GM23338 (cell line): ENCODE results near the gene C16orf86. TPM values are rescaled to one million over a fixed set of nuclear protein-coding genes. Genes with fewer than 3 reads are reported as not detected.

Source experiments
- ATAC-seq: fragments of 200-7000 bp; cut with Tn5 transposase; 3 replicates; pipeline ENCODE4 v1.9.1; 2020
- DNase-seq: peaks from one replicate; pipeline ENCODE4 v3.0.0-alpha.2; 2015; ENCODE audit warnings: low spot score
- H2AFZ ChIP-seq: fragments of 200-600 bp; sonication (generic); 2 replicates; pipeline ENCODE4 v1.8.0; 2016; ENCODE audit warnings: antibody characterized with exemption, mild to moderate bottlenecking, moderate library complexity
- H3F3A ChIP-seq: fragments of 200-600 bp; sonication (generic); replicated peaks from 2 replicates; pipeline ENCODE4 v1.8.0; 2017; ENCODE audit warnings: antibody characterized with exemption, mixed run types, low read depth
- H3K27ac ChIP-seq: fragments of 200-600 bp; sonication (generic); 2 replicates; pipeline ENCODE4 v1.6.1; 2016; ENCODE audit warnings: low read depth
- H3K27me3 ChIP-seq: fragments of 200-600 bp; sonication (generic); 2 replicates; pipeline ENCODE4 v1.8.0; 2016; ENCODE audit warnings: mild to moderate bottlenecking, mixed run types, moderate library complexity; ENCODE audit not compliant: insufficient read depth
- H3K36me3 ChIP-seq: fragments of 200-600 bp; sonication (generic); 2 replicates; pipeline ENCODE4 v1.8.0; 2016; ENCODE audit warnings: mild to moderate bottlenecking; ENCODE audit not compliant: insufficient read depth
- H3K4me1 ChIP-seq: fragments of 200-600 bp; sonication (generic); 2 replicates; pipeline ENCODE4 v1.8.0; 2016; ENCODE audit warnings: mild to moderate bottlenecking, moderate library complexity; ENCODE audit not compliant: insufficient read depth
- H3K4me2 ChIP-seq: fragments of 200-600 bp; sonication (generic); 2 replicates; pipeline ENCODE4 v1.7.1; 2017; ENCODE audit warnings: mixed run types
- H3K4me3 ChIP-seq: fragments of 200-600 bp; sonication (generic); 2 replicates; pipeline ENCODE4 v1.6.1; 2016; ENCODE audit warnings: mixed run types
- H3K79me2 ChIP-seq: fragments of 200-600 bp; sonication (generic); replicated peaks from 2 replicates; pipeline ENCODE4 v1.8.0; 2017; ENCODE audit warnings: mild to moderate bottlenecking; ENCODE audit not compliant: insufficient read depth
- H3K9me2 ChIP-seq: fragments of 200-600 bp; sonication (generic); 2 replicates; pipeline ENCODE4 v1.8.0; 2017; ENCODE audit not compliant: insufficient read depth
- H4K20me1 ChIP-seq: fragments of 200-600 bp; sonication (generic); replicated peaks from 2 replicates; pipeline ENCODE4 v1.8.0; 2017; ENCODE audit warnings: mild to moderate bottlenecking; ENCODE audit not compliant: insufficient read depth
- H3K27ac Mint-ChIP-seq: 2 replicates; pipeline ENCODE4 v1.8.0; 2020; ENCODE audit warnings: inconsistent platforms, mild to moderate bottlenecking, moderate library complexity, mixed read lengths
- H3K27me3 Mint-ChIP-seq: 3 replicates; pipeline ENCODE4 v1.8.0; 2022; ENCODE audit warnings: low read depth, mild to moderate bottlenecking, moderate library complexity, mixed read lengths, inconsistent platforms; ENCODE audit not compliant: insufficient read depth, poor library complexity
- H3K36me3 Mint-ChIP-seq: 3 replicates; pipeline ENCODE4 v1.8.0; 2021; ENCODE audit warnings: low read depth, mild to moderate bottlenecking, inconsistent platforms, moderate library complexity, mixed read lengths
- H3K4me1 Mint-ChIP-seq: 3 replicates; pipeline ENCODE4 v1.8.0; 2020; ENCODE audit warnings: mild to moderate bottlenecking, inconsistent platforms, mixed read lengths
- H3K4me3 Mint-ChIP-seq: 3 replicates; pipeline ENCODE4 v1.8.0; 2021; ENCODE audit warnings: moderate library complexity, mild to moderate bottlenecking, inconsistent platforms, mixed read lengths
- H3K9me3 Mint-ChIP-seq: 3 replicates; pipeline ENCODE4 v1.8.0; 2020; ENCODE audit warnings: moderate library complexity, mild to moderate bottlenecking, inconsistent platforms, mixed read lengths
- CREB1 ChIP-seq: fragments of 250-450 bp; sonication (Bioruptor Pico); IDR thresholded peaks from 2 replicates; pipeline ENCODE4 v1.5.0; 2020; ENCODE audit warnings: low read depth, mild to moderate bottlenecking, moderate library complexity
- EZH2 ChIP-seq: fragments of 200-600 bp; sonication (generic); IDR thresholded peaks from one replicate; pipeline ENCODE4 v1.8.0; 2017; ENCODE audit warnings: antibody characterized with exemption, mild to moderate bottlenecking, low read depth; ENCODE audit not compliant: unreplicated experiment
- EZH2phosphoT487 ChIP-seq: fragments of 200-600 bp; sonication (generic); IDR thresholded peaks from one replicate; pipeline ENCODE4 v1.8.1; 2018; ENCODE audit warnings: antibody characterized with exemption; ENCODE audit not compliant: unreplicated experiment
- ZNF114 ChIP-seq: fragments of 250-450 bp; sonication (Bioruptor Pico); IDR thresholded peaks from 2 replicates; pipeline ENCODE4 v1.5.0; 2020; ENCODE audit warnings: mild to moderate bottlenecking, moderate library complexity
- polyA plus RNA-seq: library from polyadenylated mRNA; unstranded; fragments of >200 nt; fragmentation: Nextera tagmentation; extraction: Ambion mirVana; gene quantifications from 2 replicates; pipeline ENCODE4 v1.2.1, GENCODE V29; 2016
- total RNA-seq: library from RNA; depleted of rRNA; stranded (reverse); fragments of >200 nt; shearing (Covaris generic); gene quantifications from 2 replicates; pipeline ENCODE4 v1.2.3, GENCODE V29; 2014
- TF ChIP-seq, protein P1 (sequence below), 2 experiments: fragments of 200-600 bp in 1 of 2; sonication (generic) in 1 of 2; conservative IDR thresholded peaks; 2 replicates each; pipeline versions ENCODE4 v1.5.1 to v1.6.1; 2016 to 2017; ENCODE audit warnings: antibody characterized with exemption in 2 of 2, low read depth in 2 of 2, mild to moderate bottlenecking in 2 of 2, moderate library complexity in 1 of 2
- TF ChIP-seq, protein P2 (sequence below): IDR thresholded peaks from one replicate; pipeline ENCODE4 v1.6.1; 2018; ENCODE audit warnings: antibody characterized with exemption; ENCODE audit not compliant: unreplicated experiment
- TF ChIP-seq, protein P3 (sequence below): fragments of 250-450 bp; sonication (Bioruptor Pico); IDR thresholded peaks from 2 replicates; pipeline ENCODE4 v1.5.0; 2020; ENCODE audit warnings: mild to moderate bottlenecking, moderate library complexity

C16orf86 gene
- total and polyA plus RNA-seq, 2 experiments from 2014 or later = 0.87 to 1.1 TPM

DNA sequence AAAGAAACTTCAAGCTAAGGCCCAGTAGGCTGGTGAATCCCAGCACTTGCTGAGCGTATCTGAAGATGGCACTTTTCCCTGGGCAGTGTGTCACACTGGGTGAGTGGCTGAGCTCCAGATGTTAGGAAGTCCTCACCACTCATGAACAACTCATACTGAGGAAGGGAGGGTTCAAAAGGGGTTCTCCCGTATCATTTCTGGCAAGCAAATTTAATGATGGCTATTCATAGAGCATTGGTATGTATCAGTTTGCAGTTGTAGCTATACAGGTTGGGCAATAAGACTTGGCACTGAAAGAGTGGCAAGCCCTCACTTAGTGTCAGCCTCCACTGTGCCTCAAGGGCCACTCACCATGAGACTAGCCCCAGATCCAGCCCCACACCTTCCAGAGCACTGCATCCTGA, 41.8 kb downstream of the C16orf86 start:
- no peak overlapping the region for H2AFZ ChIP-seq
- H3K4me2 ChIP-seq = peak overlapping the region; percentile 42
- TF ChIP-seq CREB1 (CRISPR knock-in tag) = no peak
- TF ChIP-seq EZH2phosphoT487 = no peak
- TF ChIP-seq EZH2 = no peak
- TF ChIP-seq, protein P1, sequence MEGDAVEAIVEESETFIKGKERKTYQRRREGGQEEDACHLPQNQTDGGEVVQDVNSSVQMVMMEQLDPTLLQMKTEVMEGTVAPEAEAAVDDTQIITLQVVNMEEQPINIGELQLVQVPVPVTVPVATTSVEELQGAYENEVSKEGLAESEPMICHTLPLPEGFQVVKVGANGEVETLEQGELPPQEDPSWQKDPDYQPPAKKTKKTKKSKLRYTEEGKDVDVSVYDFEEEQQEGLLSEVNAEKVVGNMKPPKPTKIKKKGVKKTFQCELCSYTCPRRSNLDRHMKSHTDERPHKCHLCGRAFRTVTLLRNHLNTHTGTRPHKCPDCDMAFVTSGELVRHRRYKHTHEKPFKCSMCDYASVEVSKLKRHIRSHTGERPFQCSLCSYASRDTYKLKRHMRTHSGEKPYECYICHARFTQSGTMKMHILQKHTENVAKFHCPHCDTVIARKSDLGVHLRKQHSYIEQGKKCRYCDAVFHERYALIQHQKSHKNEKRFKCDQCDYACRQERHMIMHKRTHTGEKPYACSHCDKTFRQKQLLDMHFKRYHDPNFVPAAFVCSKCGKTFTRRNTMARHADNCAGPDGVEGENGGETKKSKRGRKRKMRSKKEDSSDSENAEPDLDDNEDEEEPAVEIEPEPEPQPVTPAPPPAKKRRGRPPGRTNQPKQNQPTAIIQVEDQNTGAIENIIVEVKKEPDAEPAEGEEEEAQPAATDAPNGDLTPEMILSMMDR (conservative IDR thresholded peaks at IDR 0.05; ENCODE audit: low read depth in 2 of 2) = no peak
- TF ChIP-seq, protein P2, sequence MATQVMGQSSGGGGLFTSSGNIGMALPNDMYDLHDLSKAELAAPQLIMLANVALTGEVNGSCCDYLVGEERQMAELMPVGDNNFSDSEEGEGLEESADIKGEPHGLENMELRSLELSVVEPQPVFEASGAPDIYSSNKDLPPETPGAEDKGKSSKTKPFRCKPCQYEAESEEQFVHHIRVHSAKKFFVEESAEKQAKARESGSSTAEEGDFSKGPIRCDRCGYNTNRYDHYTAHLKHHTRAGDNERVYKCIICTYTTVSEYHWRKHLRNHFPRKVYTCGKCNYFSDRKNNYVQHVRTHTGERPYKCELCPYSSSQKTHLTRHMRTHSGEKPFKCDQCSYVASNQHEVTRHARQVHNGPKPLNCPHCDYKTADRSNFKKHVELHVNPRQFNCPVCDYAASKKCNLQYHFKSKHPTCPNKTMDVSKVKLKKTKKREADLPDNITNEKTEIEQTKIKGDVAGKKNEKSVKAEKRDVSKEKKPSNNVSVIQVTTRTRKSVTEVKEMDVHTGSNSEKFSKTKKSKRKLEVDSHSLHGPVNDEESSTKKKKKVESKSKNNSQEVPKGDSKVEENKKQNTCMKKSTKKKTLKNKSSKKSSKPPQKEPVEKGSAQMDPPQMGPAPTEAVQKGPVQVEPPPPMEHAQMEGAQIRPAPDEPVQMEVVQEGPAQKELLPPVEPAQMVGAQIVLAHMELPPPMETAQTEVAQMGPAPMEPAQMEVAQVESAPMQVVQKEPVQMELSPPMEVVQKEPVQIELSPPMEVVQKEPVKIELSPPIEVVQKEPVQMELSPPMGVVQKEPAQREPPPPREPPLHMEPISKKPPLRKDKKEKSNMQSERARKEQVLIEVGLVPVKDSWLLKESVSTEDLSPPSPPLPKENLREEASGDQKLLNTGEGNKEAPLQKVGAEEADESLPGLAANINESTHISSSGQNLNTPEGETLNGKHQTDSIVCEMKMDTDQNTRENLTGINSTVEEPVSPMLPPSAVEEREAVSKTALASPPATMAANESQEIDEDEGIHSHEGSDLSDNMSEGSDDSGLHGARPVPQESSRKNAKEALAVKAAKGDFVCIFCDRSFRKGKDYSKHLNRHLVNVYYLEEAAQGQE = no peak
- no peak for TF ChIP-seq ZNF114 (CRISPR knock-in tag)
- TF ChIP-seq, protein P3, sequence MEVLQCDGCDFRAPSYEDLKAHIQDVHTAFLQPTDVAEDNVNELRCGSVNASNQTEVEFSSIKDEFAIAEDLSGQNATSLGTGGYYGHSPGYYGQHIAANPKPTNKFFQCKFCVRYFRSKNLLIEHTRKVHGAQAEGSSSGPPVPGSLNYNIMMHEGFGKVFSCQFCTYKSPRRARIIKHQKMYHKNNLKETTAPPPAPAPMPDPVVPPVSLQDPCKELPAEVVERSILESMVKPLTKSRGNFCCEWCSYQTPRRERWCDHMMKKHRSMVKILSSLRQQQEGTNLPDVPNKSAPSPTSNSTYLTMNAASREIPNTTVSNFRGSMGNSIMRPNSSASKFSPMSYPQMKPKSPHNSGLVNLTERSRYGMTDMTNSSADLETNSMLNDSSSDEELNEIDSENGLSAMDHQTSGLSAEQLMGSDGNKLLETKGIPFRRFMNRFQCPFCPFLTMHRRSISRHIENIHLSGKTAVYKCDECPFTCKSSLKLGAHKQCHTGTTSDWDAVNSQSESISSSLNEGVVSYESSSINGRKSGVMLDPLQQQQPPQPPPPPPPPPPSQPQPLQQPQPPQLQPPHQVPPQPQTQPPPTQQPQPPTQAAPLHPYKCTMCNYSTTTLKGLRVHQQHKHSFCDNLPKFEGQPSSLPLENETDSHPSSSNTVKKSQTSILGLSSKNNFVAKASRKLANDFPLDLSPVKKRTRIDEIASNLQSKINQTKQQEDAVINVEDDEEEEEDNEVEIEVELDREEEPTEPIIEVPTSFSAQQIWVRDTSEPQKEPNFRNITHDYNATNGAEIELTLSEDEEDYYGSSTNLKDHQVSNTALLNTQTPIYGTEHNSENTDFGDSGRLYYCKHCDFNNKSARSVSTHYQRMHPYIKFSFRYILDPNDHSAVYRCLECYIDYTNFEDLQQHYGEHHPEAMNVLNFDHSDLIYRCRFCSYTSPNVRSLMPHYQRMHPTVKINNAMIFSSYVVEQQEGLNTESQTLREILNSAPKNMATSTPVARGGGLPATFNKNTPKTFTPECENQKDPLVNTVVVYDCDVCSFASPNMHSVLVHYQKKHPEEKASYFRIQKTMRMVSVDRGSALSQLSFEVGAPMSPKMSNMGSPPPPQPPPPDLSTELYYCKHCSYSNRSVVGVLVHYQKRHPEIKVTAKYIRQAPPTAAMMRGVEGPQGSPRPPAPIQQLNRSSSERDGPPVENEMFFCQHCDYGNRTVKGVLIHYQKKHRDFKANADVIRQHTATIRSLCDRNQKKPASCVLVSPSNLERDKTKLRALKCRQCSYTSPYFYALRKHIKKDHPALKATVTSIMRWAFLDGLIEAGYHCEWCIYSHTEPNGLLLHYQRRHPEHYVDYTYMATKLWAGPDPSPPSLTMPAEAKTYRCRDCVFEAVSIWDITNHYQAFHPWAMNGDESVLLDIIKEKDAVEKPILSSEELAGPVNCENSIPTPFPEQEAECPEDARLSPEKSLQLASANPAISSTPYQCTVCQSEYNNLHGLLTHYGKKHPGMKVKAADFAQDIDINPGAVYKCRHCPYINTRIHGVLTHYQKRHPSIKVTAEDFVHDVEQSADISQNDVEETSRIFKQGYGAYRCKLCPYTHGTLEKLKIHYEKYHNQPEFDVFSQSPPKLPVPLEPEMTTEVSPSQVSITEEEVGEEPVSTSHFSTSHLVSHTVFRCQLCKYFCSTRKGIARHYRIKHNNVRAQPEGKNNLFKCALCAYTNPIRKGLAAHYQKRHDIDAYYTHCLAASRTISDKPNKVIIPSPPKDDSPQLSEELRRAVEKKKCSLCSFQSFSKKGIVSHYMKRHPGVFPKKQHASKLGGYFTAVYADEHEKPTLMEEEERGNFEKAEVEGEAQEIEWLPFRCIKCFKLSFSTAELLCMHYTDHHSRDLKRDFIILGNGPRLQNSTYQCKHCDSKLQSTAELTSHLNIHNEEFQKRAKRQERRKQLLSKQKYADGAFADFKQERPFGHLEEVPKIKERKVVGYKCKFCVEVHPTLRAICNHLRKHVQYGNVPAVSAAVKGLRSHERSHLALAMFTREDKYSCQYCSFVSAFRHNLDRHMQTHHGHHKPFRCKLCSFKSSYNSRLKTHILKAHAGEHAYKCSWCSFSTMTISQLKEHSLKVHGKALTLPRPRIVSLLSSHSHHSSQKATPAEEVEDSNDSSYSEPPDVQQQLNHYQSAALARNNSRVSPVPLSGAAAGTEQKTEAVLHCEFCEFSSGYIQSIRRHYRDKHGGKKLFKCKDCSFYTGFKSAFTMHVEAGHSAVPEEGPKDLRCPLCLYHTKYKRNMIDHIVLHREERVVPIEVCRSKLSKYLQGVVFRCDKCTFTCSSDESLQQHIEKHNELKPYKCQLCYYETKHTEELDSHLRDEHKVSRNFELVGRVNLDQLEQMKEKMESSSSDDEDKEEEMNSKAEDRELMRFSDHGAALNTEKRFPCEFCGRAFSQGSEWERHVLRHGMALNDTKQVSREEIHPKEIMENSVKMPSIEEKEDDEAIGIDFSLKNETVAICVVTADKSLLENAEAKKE (CRISPR knock-in tag) = no peak
- no peak overlapping the region for H3K27ac ChIP-seq
- no peak overlapping the region for H3K27ac Mint-ChIP-seq
- DNase-seq (no peak), ATAC-seq (no peak; the same call in 2 of the 3 replicates)
- H3K36me3 ChIP-seq = no peaks in the 10 kb centered on the region
- peaks cover 3% of the 10 kb centered on the region for H3K27me3 Mint-ChIP-seq
- H3K36me3 Mint-ChIP-seq = peaks cover 4% of the 10 kb centered on the region; the same call in 1 of the 3 replicates
- peaks cover 90% of the 10 kb centered on the region for H3K79me2 ChIP-seq
- no peak overlapping the region for H3K4me3 ChIP-seq
- peaks cover 8% of the 10 kb centered on the region; the same call in 1 of the 2 replicates for H3F3A ChIP-seq
- H3K27me3 ChIP-seq = no peaks in the 10 kb centered on the region
- no peaks in the 10 kb centered on the region for H3K9me3 Mint-ChIP-seq
- H3K4me1 Mint-ChIP-seq = peaks cover 22% of the 10 kb centered on the region
- peaks cover 24% of the 10 kb centered on the region for H3K4me1 ChIP-seq
- no peaks in the 10 kb centered on the region for H3K9me2 ChIP-seq
- peaks cover 15% of the 10 kb centered on the region; the same call in 1 of the 2 replicates for H4K20me1 ChIP-seq
- no peak overlapping the region for H3K4me3 Mint-ChIP-seq
